K562 (cell line): Measurements from ENCODE around the gene LVRN. TPM values are rescaled to one million over a fixed set of nuclear protein-coding genes. Genes with fewer than 3 reads are reported as not detected.

Source experiments
- ATAC-seq: fragments of 200-7000 bp; cut with Tn5 transposase; 3 replicates; pipeline ENCODE4 v1.9.1; 2020; ENCODE audit warnings: moderate library complexity
- BruUV-seq: library from RNA; stranded (reverse); fragments of 400-500 nt; replicated peaks from 2 replicates; lab custom pipeline; 2021; lab: Mats Ljungman, UMichigan
- CTCF ChIA-PET: fragments of 300-600 bp; formaldehyde crosslinking; extraction: SDS; loops from one replicate; lab custom pipeline; 2021; ENCODE audit warnings: low intra/inter-chr PET ratio; lab: Yijun Ruan, JAX
- POLR2A ChIA-PET: fragments of 300-600, 350-650 bp; sonication (Branson Sonifier 250); formaldehyde crosslinking; extraction: SDS; loops from one replicate; lab custom pipeline; 2021; ENCODE audit warnings: antibody characterized with exemption, inconsistent platforms; lab: Yijun Ruan, JAX
- DNase-seq, 4 experiments: peaks; one replicate each; pipeline versions ENCODE4 v3.0.0 to v3.0.0-alpha.2; 2011 to 2018; ENCODE audit warnings: low spot score in 3 of 4, mixed read lengths in 3 of 4; ENCODE audit errors: extremely low read depth in 1 of 4
- FAIRE-seq: peaks from 2 replicates; lab custom pipeline; 2011; peaks lifted over from hg19 to GRCh38; lab: Jason Lieb, UNC
- H2AFZ ChIP-seq: 2 replicates; pipeline ENCODE4 v1.6.0; 2011; ENCODE audit warnings: low read depth, low read length, control low read depth, inconsistent platforms
- H3K27ac ChIP-seq: fragments of 200-600 bp; 3 replicates; pipeline ENCODE4 v1.8.0; 2011; ENCODE audit warnings: low read depth, mild to moderate bottlenecking, control low read depth, inconsistent platforms, low read length, moderate library complexity, mixed read lengths; ENCODE audit errors: extremely low read depth
- H3K27me3 ChIP-seq, 2 experiments: fragments of 300-600 bp in 1 of 2; 2 replicates in 1 of 2; 3 replicates in 1 of 2; pipeline versions ENCODE4 v1.6.0 to v1.8.0; 2011; ENCODE audit warnings: inconsistent platforms in 2 of 2, low read length in 2 of 2, mild to moderate bottlenecking in 1 of 2, mixed read lengths in 1 of 2, moderate library complexity in 1 of 2; ENCODE audit not compliant: control insufficient read depth in 2 of 2, insufficient read depth in 2 of 2
- H3K36me3 ChIP-seq: fragments of 300-600 bp; 3 replicates; pipeline ENCODE4 v1.8.0; 2011; ENCODE audit warnings: mild to moderate bottlenecking, low read length, inconsistent platforms; ENCODE audit not compliant: control insufficient read depth, insufficient read depth
- H3K4me1 ChIP-seq, 2 experiments: fragments of 200-600 bp in 1 of 2; replicated peaks in 1 of 2; 2 replicates in 1 of 2; 3 replicates in 1 of 2; pipeline versions ENCODE4 v1.5.1 to v1.8.0; 2011; ENCODE audit warnings: inconsistent platforms in 2 of 2, low read length in 2 of 2, mild to moderate bottlenecking in 1 of 2, mixed read lengths in 1 of 2, moderate library complexity in 1 of 2; ENCODE audit not compliant: control insufficient read depth in 2 of 2, insufficient read depth in 2 of 2
- H3K4me2 ChIP-seq: 2 replicates; pipeline ENCODE4 v1.6.1; 2011; ENCODE audit warnings: low read length, control low read depth, inconsistent platforms, mixed read lengths; ENCODE audit not compliant: insufficient read depth
- H3K4me3 ChIP-seq: fragments of 200-600 bp; sonication (generic), shearing (Covaris generic); 2 replicates; pipeline ENCODE4 v1.5.1; 2016; ENCODE audit warnings: control low read depth, inconsistent platforms
- H3K79me2 ChIP-seq: fragments of 200-600 bp; 3 replicates; pipeline ENCODE4 v1.8.0; 2011; ENCODE audit warnings: low read length, inconsistent platforms; ENCODE audit not compliant: control insufficient read depth, insufficient read depth
- H3K9ac ChIP-seq, 2 experiments: 2 replicates each; pipeline versions ENCODE4 v1.6.0 to v1.6.1; 2011; ENCODE audit warnings: low read depth in 2 of 2, low read length in 2 of 2, control low read depth in 1 of 2, inconsistent platforms in 1 of 2, mild to moderate bottlenecking in 1 of 2, mixed read lengths in 1 of 2; ENCODE audit not compliant: insufficient read depth in 1 of 2
- H3K9me1 ChIP-seq: one replicate; pipeline ENCODE4 v1.6.0; 2011; ENCODE audit warnings: inconsistent platforms, mild to moderate bottlenecking, low read length, moderate library complexity; ENCODE audit not compliant: control insufficient read depth, insufficient read depth
- H3K9me3 ChIP-seq: replicated peaks from 2 replicates; pipeline ENCODE4 v1.5.1; 2011; ENCODE audit warnings: low read depth, low read length, inconsistent platforms; ENCODE audit not compliant: control insufficient read depth, insufficient read depth
- H4K20me1 ChIP-seq: replicated peaks from 2 replicates; pipeline ENCODE4 v1.6.1; 2011; ENCODE audit warnings: low read length, inconsistent platforms, mixed read lengths; ENCODE audit not compliant: control insufficient read depth, insufficient read depth
- ARHGAP35 ChIP-seq: fragments of 450-650 bp; IDR thresholded peaks from 2 replicates; pipeline ENCODE4 v1.6.1; 2018; ENCODE audit not compliant: partially characterized antibody
- CEBPG ChIP-seq, 3 experiments: fragments of 200-800 bp in 1 of 3; sonication (Bioruptor generic) in 1 of 3; sonication (generic) in 1 of 3; formaldehyde crosslinking in 1 of 3; IDR thresholded peaks in 2 of 3; conservative IDR thresholded peaks in 1 of 3; 2 replicates each; pipeline versions ENCODE4 v1.6.1 to v1.8.0; 2016 to 2022; ENCODE audit warnings: missing compliant biosample characterization in 2 of 3, missing genetic modification characterization in 2 of 3, mild to moderate bottlenecking in 1 of 3, missing genetic modification reagents in 1 of 3
- CREBBP ChIP-seq: IDR thresholded peaks from one replicate; pipeline ENCODE4 v1.6.1; 2012; ENCODE audit warnings: low read depth, mild to moderate bottlenecking, control low read depth, inconsistent platforms, low read length
- DNMT1 ChIP-seq: fragments of 450-650 bp; IDR thresholded peaks from 2 replicates; pipeline ENCODE4 v1.6.1; 2016; ENCODE audit warnings: antibody characterized with exemption, mild to moderate bottlenecking
- FOSL1 ChIP-seq: fragments of 200-800 bp; sonication (Bioruptor generic); conservative IDR thresholded peaks from 2 replicates; pipeline ENCODE4 v1.6.1; 2016; ENCODE audit warnings: missing genetic modification characterization, missing compliant biosample characterization
- GTF2E2 ChIP-seq: fragments of 200-800 bp; sonication (Bioruptor generic); IDR thresholded peaks from 2 replicates; pipeline ENCODE4 v1.6.1; 2016; ENCODE audit warnings: missing genetic modification characterization, missing compliant biosample characterization
- MCM5 ChIP-seq: fragments of 450-650 bp; IDR thresholded peaks from 2 replicates; pipeline ENCODE4 v1.6.1; 2016; ENCODE audit warnings: low read depth
- NFATC3 ChIP-seq: fragments of 450-650 bp; IDR thresholded peaks from 2 replicates; pipeline ENCODE4 v1.6.1; 2017; ENCODE audit warnings: mild to moderate bottlenecking
- RBM22 ChIP-seq: fragments of 200-400 bp; formaldehyde crosslinking; IDR thresholded peaks from 2 replicates; pipeline ENCODE4 v1.6.1; 2018; ENCODE audit warnings: low read length, low read depth; ENCODE audit not compliant: poor library complexity, severe bottlenecking
- SOX6 ChIP-seq: fragments of 450-650 bp; IDR thresholded peaks from 2 replicates; pipeline ENCODE4 v1.6.1; 2014; ENCODE audit warnings: mild to moderate bottlenecking
- ZNF316 ChIP-seq: fragments of 450-650 bp; IDR thresholded peaks from 2 replicates; pipeline ENCODE4 v1.6.1; 2016
- ZNF551 ChIP-seq: fragments of 250-450 bp; sonication (Bioruptor Pico); IDR thresholded peaks from 2 replicates; pipeline ENCODE4 v1.5.0; 2021; ENCODE audit warnings: mild to moderate bottlenecking, moderate library complexity
- ZNF785 ChIP-seq: fragments of 250-450 bp; sonication (Bioruptor Pico); IDR thresholded peaks from 2 replicates; pipeline ENCODE4 v1.4.0; 2020; ENCODE audit warnings: mild to moderate bottlenecking
- WGBS: fragments of 100-300 bp; shearing (Covaris generic); methylation state at CpG from one replicate; pipeline ENCODE4 v1.1.6; 2016; ENCODE audit warnings: low coverage, mixed read lengths; ENCODE audit not compliant: insufficient coverage; ENCODE audit errors: missing lambda C conversion rate; 5-methylcytosine and 5-hydroxymethylcytosine counted together
- in situ Hi-C: fragments of 300-500 bp; cut with MboI; formaldehyde crosslinking; loops from 4 replicates; pipeline ENCODE4 v1.15.0; 2018; ENCODE audit warnings: inconsistent platforms, mixed read lengths
- intact Hi-C: fragments of 100-400 bp; cut with micrococcal nuclease; formaldehyde crosslinking; loops from 2 replicates; pipeline ENCODE4 v1.14.2; 2022
- polyA plus RNA-seq, 8 experiments: library from polyadenylated mRNA; depleted of rRNA in 4 of 8; stranded (reverse) in 5 of 8; unstranded in 3 of 8; fragments of >200 nt; fragmentation: Nextera tagmentation in 2 of 8; fragmentation: Illumina TruSeq in 1 of 8; extraction: Ambion mirVana in 2 of 8; extraction: Trizol in 1 of 8; gene quantifications; 2 replicates each; pipeline versions ENCODE4 v1.2.1 to v1.2.3, GENCODE V29; 2011 to 2014; ENCODE audit warnings: inconsistent platforms in 1 of 8, missing spikeins in 1 of 8
- total RNA-seq, 7 experiments: library from RNA; depleted of rRNA in 6 of 7; stranded (reverse); fragments of >200 nt in 6 of 7; fragmentation: Illumina TruSeq in 2 of 7; extraction: Trizol in 2 of 7; gene quantifications; 2 replicates each; pipeline versions ENCODE4 v1.2.1 to v1.2.3, GENCODE V29; 2011 to 2021; ENCODE audit warnings: low replicate concordance in 1 of 7
- TF ChIP-seq, protein P1 (sequence below): sonication (generic); formaldehyde crosslinking; IDR thresholded peaks from 2 replicates; pipeline ENCODE4 v1.8.0; 2022; ENCODE audit warnings: missing genetic modification reagents, mild to moderate bottlenecking, moderate library complexity, borderline replicate concordance
- TF ChIP-seq, protein P2 (sequence below): fragments of 250-450 bp; sonication (Bioruptor Pico); IDR thresholded peaks from 2 replicates; pipeline ENCODE4 v1.8.0; 2022; ENCODE audit warnings: inconsistent platforms
- TF ChIP-seq, protein P3 (sequence below): fragments of 250-450 bp; sonication (Bioruptor Pico); IDR thresholded peaks from 2 replicates; pipeline ENCODE4 v1.5.0; 2021
- TF ChIP-seq, protein P4 (sequence below): fragments of 450-650 bp; formaldehyde crosslinking; IDR thresholded peaks from 2 replicates; pipeline ENCODE4 v1.4.0; 2022; ENCODE audit warnings: missing genetic modification characterization

LVRN gene
- total and polyA plus RNA-seq, 9 of the 15 experiments (the other 6 are each of a cell fraction or from before 2014, with no cell fraction given), result 2.6 to 5.3 (median 4.1) TPM

DNA sequence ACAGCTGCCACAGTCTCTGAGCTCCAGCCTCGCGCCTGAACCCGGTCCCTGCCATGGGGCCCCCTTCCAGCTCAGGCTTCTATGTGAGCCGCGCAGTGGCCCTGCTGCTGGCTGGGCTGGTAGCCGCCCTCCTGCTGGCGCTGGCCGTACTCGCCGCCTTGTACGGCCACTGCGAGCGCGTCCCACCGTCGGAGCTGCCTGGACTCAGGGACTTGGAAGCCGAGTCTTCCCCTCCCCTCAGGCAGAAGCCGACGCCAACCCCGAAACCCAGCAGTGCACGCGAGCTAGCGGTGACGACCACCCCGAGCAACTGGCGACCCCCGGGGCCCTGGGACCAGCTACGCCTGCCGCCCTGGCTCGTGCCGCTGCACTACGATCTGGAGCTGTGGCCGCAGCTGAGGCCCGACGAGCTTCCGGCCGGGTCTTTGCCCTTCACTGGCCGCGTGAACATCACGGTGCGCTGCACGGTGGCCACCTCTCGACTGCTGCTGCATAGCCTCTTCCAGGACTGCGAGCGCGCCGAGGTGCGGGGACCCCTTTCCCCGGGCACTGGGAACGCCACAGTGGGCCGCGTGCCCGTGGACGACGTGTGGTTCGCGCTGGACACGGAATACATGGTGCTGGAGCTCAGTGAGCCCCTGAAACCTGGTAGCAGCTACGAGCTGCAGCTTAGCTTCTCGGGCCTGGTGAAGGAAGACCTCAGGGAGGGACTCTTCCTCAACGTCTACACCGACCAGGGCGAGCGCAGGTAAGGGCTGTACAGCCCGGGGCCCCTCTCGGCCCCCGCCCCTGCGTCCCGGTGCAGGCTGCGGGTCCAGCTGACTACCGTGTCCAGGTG, 509 bp downstream of the LVRN start:
- H3K27ac ChIP-seq, result no peak overlapping the region
- no peak overlapping the region for H3K4me3 ChIP-seq
- ChIA-PET POLR2A (interaction anchor here (0.7 to 1.3 kb wide), 2 partner anchors 9 to 47 kb away, joined by 3 to 4 read pairs; no protein-coding TSS in a partner anchor), CTCF (no interaction called here)
- no peaks in the 10 kb centered on the region for H3K36me3 ChIP-seq
- no TSS peak for BruUV-seq
- DNase-seq (no peak), ATAC-seq (no peak; the same call in 2 of the 3 replicates), FAIRE-seq (no peak)
- intact Hi-C loops (no loop called here), in situ Hi-C loops (no loop called here)
- H3K9ac ChIP-seq, result no peak overlapping the region
- no peaks in the 10 kb centered on the region for H4K20me1 ChIP-seq
- no peak overlapping the region for H2AFZ ChIP-seq
- peaks cover 0 to 8% of the 10 kb centered on the region in 2 experiments; a peak in 2 of 5 replicates for H3K4me1 ChIP-seq
- no peaks in the 10 kb centered on the region for H3K79me2 ChIP-seq
- H3K4me2 ChIP-seq, result no peak overlapping the region
- H3K9me1 ChIP-seq, result no peaks in the 10 kb centered on the region
- H3K9me3 ChIP-seq, result no peaks in the 10 kb centered on the region
- WGBS, result 13% methylated on average over 47 of the region's 71 CpGs
- H3K27me3 ChIP-seq, result peaks cover 24 to 32% of the 10 kb centered on the region in 2 experiments
- TF ChIP-seq, protein P1, sequence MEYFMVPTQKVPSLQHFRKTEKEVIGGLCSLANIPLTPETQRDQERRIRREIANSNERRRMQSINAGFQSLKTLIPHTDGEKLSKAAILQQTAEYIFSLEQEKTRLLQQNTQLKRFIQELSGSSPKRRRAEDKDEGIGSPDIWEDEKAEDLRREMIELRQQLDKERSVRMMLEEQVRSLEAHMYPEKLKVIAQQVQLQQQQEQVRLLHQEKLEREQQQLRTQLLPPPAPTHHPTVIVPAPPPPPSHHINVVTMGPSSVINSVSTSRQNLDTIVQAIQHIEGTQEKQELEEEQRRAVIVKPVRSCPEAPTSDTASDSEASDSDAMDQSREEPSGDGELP (CRISPR knock-in tag), result no peak
- TF ChIP-seq NFATC3 (no peak), ARHGAP35 (no peak), DNMT1 (no peak), FOSL1 (tag) (no peak), ZNF551 (no peak), ZNF316 (no peak), ZNF785 (no peak), CREBBP (no peak), RBM22 (no peak), MCM5 (no peak), SOX6 (no peak), GTF2E2 (tag) (no peak), CEBPG (CRISPR knock-in tag; IDR thresholded peaks at IDR 0.05) (no peak), CEBPG (tag; conservative IDR thresholded peaks at IDR 0.05 in 1 of 2, IDR thresholded peaks at IDR 0.05 in 1 of 2) (no peak)
- TF ChIP-seq, protein P2, sequence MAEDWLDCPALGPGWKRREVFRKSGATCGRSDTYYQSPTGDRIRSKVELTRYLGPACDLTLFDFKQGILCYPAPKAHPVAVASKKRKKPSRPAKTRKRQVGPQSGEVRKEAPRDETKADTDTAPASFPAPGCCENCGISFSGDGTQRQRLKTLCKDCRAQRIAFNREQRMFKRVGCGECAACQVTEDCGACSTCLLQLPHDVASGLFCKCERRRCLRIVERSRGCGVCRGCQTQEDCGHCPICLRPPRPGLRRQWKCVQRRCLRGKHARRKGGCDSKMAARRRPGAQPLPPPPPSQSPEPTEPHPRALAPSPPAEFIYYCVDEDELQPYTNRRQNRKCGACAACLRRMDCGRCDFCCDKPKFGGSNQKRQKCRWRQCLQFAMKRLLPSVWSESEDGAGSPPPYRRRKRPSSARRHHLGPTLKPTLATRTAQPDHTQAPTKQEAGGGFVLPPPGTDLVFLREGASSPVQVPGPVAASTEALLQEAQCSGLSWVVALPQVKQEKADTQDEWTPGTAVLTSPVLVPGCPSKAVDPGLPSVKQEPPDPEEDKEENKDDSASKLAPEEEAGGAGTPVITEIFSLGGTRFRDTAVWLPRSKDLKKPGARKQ (CRISPR knock-in tag), result no peak
- TF ChIP-seq, protein P3, sequence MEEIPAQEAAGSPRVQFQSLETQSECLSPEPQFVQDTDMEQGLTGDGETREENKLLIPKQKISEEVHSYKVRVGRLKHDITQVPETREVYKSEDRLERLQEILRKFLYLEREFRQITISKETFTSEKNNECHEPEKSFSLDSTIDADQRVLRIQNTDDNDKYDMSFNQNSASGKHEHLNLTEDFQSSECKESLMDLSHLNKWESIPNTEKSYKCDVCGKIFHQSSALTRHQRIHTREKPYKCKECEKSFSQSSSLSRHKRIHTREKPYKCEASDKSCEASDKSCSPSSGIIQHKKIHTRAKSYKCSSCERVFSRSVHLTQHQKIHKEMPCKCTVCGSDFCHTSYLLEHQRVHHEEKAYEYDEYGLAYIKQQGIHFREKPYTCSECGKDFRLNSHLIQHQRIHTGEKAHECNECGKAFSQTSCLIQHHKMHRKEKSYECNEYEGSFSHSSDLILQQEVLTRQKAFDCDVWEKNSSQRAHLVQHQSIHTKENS (CRISPR knock-in tag), result no peak
- TF ChIP-seq, protein P4, sequence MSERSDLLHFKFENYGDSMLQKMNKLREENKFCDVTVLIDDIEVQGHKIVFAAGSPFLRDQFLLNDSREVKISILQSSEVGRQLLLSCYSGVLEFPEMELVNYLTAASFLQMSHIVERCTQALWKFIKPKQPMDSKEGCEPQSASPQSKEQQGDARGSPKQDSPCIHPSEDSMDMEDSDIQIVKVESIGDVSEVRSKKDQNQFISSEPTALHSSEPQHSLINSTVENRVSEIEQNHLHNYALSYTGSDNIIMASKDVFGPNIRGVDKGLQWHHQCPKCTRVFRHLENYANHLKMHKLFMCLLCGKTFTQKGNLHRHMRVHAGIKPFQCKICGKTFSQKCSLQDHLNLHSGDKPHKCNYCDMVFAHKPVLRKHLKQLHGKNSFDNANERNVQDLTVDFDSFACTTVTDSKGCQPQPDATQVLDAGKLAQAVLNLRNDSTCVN (CRISPR knock-in tag), result no peak
